ENCODE measurements around the gene WDR64. TPM values are rescaled to one million over a fixed set of nuclear protein-coding genes. Genes with fewer than 3 reads are reported as not detected.

Gene WDR64
- under 1 TPM; 0.21 to 0.31 TPM for total RNA-seq

DNA sequence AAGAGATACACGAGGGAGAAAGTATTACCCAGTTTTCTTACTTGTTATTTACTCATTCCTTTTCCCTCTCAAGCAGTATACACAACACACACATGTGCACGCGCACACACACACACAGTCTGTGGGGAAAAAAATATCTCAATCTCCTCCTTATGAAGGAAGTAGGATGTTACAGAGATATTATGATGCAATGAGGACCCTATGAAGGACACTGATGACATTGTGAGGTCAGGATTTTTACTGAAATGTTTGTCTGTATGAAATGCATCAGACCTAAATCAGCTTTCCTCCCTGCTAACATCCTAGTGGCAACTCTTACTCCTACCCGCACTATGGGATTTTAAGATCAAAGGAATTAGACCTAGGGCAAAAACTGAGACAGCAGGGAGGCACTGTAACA, at the start of gene WDR64:
TSS of gene WDR64 (plus strand) at position 270 of the 400 bp plus-strand sequence. CDS start 204 bp downstream, outside the sequence.
- H3K27ac Mint-ChIP-seq = no peak within 1 kb of the TSS
- H3K4me1 Mint-ChIP-seq (ENCODE audit: low read depth) = no peaks in the 10 kb centered on the region
- H3K4me3 Mint-ChIP-seq = no peak within 1 kb of the TSS
- ChIA-PET POLR2A (no interaction called here), CTCF (no interaction called here)
- H3K36me3 Mint-ChIP-seq (ENCODE audit: low read depth) = no peaks in the 10 kb centered on the region
- ATAC-seq = no peak
- H3K27me3 Mint-ChIP-seq (ENCODE audit: low read depth) = peaks cover 2% of the 10 kb centered on the region
- no peaks in the 10 kb centered on the region for H3K9me3 Mint-ChIP-seq (ENCODE audit: insufficient read depth)
- DNase-seq = no peak

DNA sequence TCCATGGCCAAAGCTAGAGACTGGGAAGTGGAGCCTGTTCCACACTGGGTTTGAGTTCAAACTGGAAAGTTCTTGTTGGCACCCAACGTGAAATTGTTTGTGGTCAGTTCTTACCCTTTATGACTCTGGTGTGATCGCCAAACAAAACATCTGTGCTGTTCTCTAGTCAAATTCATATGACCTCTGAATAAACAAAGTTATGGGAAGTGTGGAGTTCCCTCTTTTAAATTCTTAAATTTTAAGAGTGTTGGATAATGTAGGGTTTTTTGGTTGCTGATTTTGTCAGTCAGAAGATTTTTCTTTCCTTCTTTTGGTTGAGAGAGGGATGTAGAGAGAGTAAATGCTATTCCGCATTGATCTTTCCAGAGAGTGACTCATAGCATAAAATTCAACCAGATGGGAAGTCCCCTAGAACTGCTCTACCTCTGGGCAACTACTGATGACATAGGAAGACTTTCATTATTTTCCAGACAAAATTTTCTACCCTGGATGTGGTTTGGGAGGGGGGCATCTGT, 48.3 kb upstream of the WDR64 start:
- POLR2A ChIA-PET = no interaction called here
- Mint-ChIP-seq H3K27me3 (ENCODE audit: low read depth) (no peaks in the 10 kb centered on the region), H3K4me3 (no peak overlapping the region), H3K9me3 (ENCODE audit: insufficient read depth) (no peaks in the 10 kb centered on the region), H3K36me3 (ENCODE audit: low read depth) (peaks cover 5% of the 10 kb centered on the region), H3K27ac (no peak overlapping the region), H3K4me1 (ENCODE audit: low read depth) (no peaks in the 10 kb centered on the region)
- no peak for ATAC-seq
- CTCF ChIA-PET = no interaction called here
- DNase-seq = no peak

DNA sequence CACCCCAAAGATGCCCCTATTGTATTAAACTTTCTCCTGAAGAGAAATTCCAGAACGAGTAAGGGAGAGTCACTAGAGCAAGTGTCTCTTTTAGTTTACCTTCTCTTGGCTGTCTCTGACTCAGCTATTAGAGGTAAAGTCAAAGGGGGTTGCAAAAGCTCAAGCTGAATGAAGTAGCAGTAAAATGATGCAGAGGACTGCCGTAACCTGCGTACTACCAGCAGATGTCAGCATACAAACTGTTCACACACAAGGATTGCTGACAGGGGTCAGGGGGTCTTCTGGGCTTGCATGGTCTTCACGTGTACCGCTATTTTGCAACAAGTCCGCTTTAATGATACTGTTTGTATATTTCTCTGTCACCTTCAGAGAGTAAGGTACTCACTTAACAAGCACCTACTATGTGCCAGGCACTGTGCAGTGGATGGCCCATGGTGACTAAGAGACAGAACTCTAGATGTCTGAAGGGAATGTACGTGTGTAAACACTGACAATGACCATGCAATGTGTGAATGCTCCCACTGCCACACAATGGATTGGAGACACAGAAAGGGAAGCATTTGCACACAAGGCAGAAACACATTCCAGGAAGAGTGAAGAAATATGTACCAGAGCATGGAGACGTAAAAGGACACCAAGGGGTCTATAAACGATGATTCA, 46.8 kb upstream of the WDR64 start:
- Mint-ChIP-seq H3K36me3 (ENCODE audit: low read depth) (peaks cover 5% of the 10 kb centered on the region), H3K27me3 (ENCODE audit: low read depth) (no peaks in the 10 kb centered on the region), H3K27ac (no peak overlapping the region), H3K4me3 (no peak overlapping the region), H3K4me1 (ENCODE audit: low read depth) (no peaks in the 10 kb centered on the region), H3K9me3 (ENCODE audit: insufficient read depth) (no peaks in the 10 kb centered on the region)
- no peak for DNase-seq
- ChIA-PET CTCF (interaction anchor here (0.7 kb wide), 1 partner anchor 24 kb away, joined by 3 read pairs; no protein-coding TSS in a partner anchor), POLR2A (no interaction called here)
- ATAC-seq = no peak

DNA sequence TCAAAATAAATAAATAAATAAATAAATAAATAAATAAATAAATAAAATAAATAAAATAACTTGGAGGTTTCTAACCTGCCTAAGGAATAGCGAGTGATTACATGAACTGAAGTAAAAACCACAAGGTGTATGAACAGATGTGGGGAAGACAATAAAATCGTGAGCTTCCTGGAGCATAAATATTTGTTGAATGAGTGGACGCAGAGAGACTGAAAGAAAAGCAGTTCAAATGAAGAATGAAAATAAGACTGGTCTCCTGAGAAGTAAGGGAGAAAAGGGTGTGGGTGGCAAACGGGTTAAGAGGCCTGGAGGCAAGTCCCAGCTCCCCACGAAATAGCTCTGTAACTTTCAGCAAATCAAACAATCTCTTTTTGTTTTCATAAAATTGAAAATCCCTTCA, 45.5 kb upstream of the WDR64 start:
- POLR2A ChIA-PET = no interaction called here
- H3K27ac Mint-ChIP-seq = no peak overlapping the region

DNA sequence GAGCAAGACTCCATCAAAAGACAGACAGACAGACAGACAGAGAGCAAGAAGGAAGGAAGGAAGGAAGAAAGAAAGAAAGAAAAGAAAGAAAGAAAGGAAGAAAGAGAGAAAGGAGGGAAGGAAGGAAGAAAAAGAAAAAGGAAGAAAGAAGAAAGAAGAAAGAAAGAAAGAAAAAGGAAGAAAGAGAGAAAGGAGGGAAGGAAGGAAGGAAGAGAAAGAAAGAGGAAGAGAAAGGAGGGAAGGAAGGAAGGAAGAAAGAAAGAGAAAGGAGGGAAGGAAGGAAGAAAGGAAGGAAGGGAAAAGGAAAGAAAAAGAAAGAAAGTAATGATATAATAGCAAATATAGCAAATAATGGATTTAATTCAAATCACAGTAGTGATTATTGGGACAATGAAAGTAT, 44.6 kb upstream of the WDR64 start:
- H3K9me3 Mint-ChIP-seq (ENCODE audit: insufficient read depth) = no peaks in the 10 kb centered on the region
- CTCF ChIA-PET = no interaction called here
- no peak for ATAC-seq
- POLR2A ChIA-PET = interaction anchor here (0.7 kb wide), 1 partner anchor 742 kb away, joined by 3 read pairs; no protein-coding TSS in a partner anchor
- DNase-seq = no peak
- H3K4me3 Mint-ChIP-seq = no peak overlapping the region
- H3K36me3 Mint-ChIP-seq (ENCODE audit: low read depth) = peaks cover 2% of the 10 kb centered on the region
- no peak overlapping the region for H3K27ac Mint-ChIP-seq
- H3K27me3 Mint-ChIP-seq (ENCODE audit: low read depth) = no peaks in the 10 kb centered on the region
- no peaks in the 10 kb centered on the region for H3K4me1 Mint-ChIP-seq (ENCODE audit: low read depth)

More for the DNA sequence above, 45.5 kb upstream of the WDR64 start:
- CTCF ChIA-PET = interaction anchor here (0.7 to 1.2 kb wide), 4 partner anchors 8 to 229 kb away, joined by 3 read pairs; no protein-coding TSS in a partner anchor
- Mint-ChIP-seq H3K4me3 (no peak overlapping the region), H3K27me3 (ENCODE audit: low read depth) (no peaks in the 10 kb centered on the region), H3K36me3 (ENCODE audit: low read depth) (peaks cover 5% of the 10 kb centered on the region), H3K9me3 (ENCODE audit: insufficient read depth) (no peaks in the 10 kb centered on the region), H3K4me1 (ENCODE audit: low read depth) (no peaks in the 10 kb centered on the region)
- ATAC-seq (no peak), DNase-seq (no peak)

DNA sequence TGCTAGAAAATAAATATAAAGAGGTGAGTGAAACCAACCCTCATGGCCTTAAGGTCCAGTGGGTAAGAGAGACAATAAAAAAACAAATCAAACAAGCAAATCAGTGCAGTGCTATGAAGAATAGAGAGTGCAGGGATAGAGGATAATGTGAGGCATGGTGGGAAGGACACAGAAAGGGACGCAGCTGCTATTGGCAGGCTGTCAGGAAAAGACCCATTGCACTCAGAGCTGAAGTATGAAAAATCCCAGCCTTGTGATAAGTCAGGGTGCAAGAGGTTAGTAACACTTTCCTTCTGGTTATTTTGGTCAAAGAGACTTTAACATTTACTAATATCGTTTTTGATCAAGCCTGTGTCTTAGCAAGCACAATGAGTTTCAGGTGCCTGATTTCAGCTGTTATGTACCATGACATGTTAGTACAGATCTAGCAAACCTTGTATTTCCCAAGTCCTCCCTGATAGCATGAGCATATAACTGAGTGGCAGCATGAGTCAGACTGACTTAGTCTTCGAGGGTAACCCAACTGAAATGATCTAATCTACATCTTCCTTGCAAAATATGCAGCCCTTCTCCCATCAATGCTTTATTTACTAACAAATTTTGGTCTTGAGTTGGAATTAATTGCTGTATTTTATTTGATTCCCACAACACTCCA, 43.6 kb upstream of the WDR64 start:
- Mint-ChIP-seq H3K4me3 (no peak overlapping the region), H3K4me1 (ENCODE audit: low read depth) (peaks cover 4% of the 10 kb centered on the region), H3K27ac (no peak overlapping the region), H3K27me3 (ENCODE audit: low read depth) (no peaks in the 10 kb centered on the region), H3K36me3 (ENCODE audit: low read depth) (peaks cover 2% of the 10 kb centered on the region), H3K9me3 (ENCODE audit: insufficient read depth) (no peaks in the 10 kb centered on the region)
- ATAC-seq = no peak
- CTCF ChIA-PET = interaction anchor here (0.8 to 5.0 kb wide), 2 partner anchors 18 to 124 kb away, joined by 3 to 57 read pairs; no protein-coding TSS in a partner anchor
- DNase-seq = no peak
- POLR2A ChIA-PET = no interaction called here

DNA sequence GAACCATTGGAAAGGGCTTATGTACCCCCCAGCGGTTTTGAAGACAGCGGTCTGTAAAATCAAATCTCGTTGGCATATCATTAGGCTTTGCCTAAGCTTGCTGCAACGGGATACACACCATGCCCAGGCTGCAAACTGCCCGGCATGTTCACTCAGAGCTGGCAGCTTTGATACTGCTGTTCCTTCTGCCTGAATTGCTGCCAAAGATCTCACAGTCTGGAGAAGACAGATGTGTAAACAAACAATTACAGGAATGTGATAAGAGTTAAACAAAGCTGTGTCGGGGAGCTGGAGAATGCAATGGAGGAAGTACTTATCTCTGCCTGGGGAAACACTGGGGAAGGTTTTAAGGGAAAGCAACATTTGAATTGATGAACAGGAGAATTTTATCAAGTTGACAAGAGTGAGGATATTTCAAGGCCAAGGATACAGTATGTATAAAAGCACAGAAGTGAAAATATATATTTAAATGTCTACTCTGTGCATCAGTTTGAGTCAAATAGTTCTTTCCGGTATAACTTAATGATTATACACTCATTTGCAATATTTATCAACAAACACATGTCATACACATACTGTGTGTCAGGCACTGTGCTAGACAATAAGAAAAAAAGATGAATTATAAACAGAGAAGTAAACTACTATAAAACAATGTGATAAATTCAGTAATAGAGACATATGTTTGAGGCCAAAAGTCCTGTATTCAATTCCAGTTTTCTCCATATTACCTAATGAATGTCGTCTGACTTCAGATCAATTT, 41.8 kb upstream of the WDR64 start:
- DNase-seq (no peak), ATAC-seq (no peak)
- Mint-ChIP-seq H3K36me3 (ENCODE audit: low read depth) (no peaks in the 10 kb centered on the region), H3K27me3 (ENCODE audit: low read depth) (no peaks in the 10 kb centered on the region), H3K9me3 (ENCODE audit: insufficient read depth) (no peaks in the 10 kb centered on the region), H3K4me3 (no peak overlapping the region), H3K4me1 (ENCODE audit: low read depth) (peaks cover 6% of the 10 kb centered on the region), H3K27ac (no peak overlapping the region)
- ChIA-PET CTCF (interaction anchor here (0.6 to 5.0 kb wide), 32 partner anchors 8 to 388 kb away, joined by 3 to 57 read pairs (median 4); partner anchors contain the start of genes EXO1 and MAP1LC3C), POLR2A (no interaction called here)

DNA sequence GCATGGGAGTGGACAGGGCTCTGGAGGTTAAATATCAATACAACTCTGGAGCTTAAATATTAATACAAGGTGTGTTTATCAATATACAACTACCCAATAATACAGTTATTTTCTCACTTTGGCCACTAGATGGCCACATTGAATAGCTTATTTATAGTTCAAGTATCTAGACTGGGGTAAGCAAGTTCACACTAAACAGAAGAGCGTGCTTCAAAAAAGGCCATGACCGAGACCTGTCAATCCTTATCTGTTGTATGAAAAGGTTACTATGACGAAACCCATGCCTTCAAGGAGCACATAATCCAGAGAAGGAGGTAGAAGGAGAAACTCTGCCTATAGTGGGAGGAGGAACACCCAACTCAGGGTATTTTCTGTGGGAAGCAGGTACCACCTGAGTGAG, 41.0 kb upstream of the WDR64 start:
- CTCF ChIA-PET = interaction anchor here (0.6 to 5.0 kb wide), 39 partner anchors 9 to 387 kb away, joined by 3 to 57 read pairs (median 4); partner anchors contain the start of genes EXO1, KMO and MAP1LC3C
- POLR2A ChIA-PET = no interaction called here
- no peaks in the 10 kb centered on the region for H3K27me3 Mint-ChIP-seq (ENCODE audit: low read depth)
- ATAC-seq (peak; percentile 86), DNase-seq (no peak)
- no peaks in the 10 kb centered on the region for H3K9me3 Mint-ChIP-seq (ENCODE audit: insufficient read depth)
- no peak overlapping the region for H3K27ac Mint-ChIP-seq
- H3K36me3 Mint-ChIP-seq (ENCODE audit: low read depth) = no peaks in the 10 kb centered on the region
- H3K4me3 Mint-ChIP-seq = no peak overlapping the region
- peaks cover 6% of the 10 kb centered on the region for H3K4me1 Mint-ChIP-seq (ENCODE audit: low read depth)

DNA sequence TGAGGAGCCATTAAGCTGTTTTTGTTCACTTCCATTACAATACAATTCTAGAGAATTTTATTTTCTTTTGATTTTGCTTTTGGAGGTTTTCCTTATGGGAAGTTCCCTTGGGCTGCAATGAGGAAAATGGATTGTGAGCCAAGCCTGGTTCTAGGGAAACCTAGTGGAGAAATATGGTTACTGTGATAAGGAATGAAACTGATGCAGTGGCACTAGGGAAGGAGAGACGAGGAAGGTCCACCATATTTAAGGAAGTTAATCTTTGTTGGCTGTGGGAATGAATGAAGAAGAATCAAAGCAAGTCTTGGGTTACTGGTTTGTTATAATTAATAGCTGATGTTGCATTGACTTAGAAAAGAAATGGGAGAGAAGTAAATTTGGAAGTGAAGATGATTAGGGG, 40.3 kb upstream of the WDR64 start:
- no peaks in the 10 kb centered on the region for H3K36me3 Mint-ChIP-seq (ENCODE audit: low read depth)
- H3K4me3 Mint-ChIP-seq = no peak overlapping the region
- H3K9me3 Mint-ChIP-seq (ENCODE audit: insufficient read depth) = no peaks in the 10 kb centered on the region
- CTCF ChIA-PET = interaction anchor here (0.6 to 5.0 kb wide), 27 partner anchors 9 to 387 kb away, joined by 3 to 57 read pairs (median 4); partner anchors contain the start of genes KMO and MAP1LC3C
- DNase-seq (no peak), ATAC-seq (no peak)
- no peak overlapping the region for H3K27ac Mint-ChIP-seq
- no peaks in the 10 kb centered on the region for H3K27me3 Mint-ChIP-seq (ENCODE audit: low read depth)
- peaks cover 6% of the 10 kb centered on the region for H3K4me1 Mint-ChIP-seq (ENCODE audit: low read depth)
- POLR2A ChIA-PET = interaction anchor here (1.1 kb wide), 1 partner anchor 236 kb away, joined by 3 read pairs; no protein-coding TSS in a partner anchor

DNA sequence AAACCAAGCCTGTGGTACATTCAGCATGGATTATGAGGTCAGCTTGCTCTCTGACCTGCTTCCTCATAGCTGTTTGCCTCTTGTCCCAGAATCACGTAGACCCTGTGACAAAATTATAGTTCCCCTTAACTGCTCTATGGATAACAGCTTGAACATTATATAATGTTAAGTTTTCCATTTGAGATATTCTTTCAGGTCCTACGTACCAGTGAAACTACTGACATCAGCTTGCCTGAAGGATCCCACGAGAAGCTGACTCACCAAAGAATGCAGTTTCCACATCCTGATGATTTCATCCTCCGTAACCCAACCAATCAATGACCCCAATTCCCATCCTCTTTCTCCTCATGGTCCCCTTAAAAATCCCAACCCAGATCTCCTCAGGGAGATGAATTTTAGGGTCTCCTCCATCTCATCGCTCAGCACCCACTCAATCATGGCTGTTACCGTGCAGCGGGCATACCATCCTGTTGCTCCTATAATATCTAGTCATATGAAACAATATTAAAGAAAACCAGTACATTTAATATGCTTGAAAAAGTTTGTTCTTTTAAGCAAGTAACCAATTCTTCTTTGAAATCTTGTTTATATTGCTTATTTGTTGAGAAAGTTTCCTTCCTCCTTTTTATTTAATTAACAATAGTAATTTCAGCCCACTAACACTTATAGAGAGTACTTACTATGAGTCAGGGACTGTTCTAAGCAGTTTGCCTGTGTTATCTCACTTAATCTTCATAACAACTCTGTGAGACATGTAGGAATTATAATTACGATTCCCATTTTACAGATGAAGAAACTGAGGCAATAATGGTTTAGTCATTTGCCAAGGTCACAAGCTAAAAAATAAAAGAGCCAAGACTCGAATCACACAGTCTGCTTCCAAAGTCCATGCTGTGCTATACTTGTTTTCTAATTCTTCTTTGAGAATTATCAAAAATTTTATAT, 39.3 kb upstream of the WDR64 start:
- ATAC-seq (no peak), DNase-seq (no peak)
- ChIA-PET CTCF (interaction anchor here (0.9 to 5.0 kb wide), 12 partner anchors 9 to 385 kb away, joined by 3 to 57 read pairs (median 4); partner anchors contain the start of gene KMO), POLR2A (interaction anchor here (1.1 kb wide), 1 partner anchor 235 kb away, joined by 3 read pairs; no protein-coding TSS in a partner anchor)
- Mint-ChIP-seq H3K27ac (no peak overlapping the region), H3K9me3 (ENCODE audit: insufficient read depth) (no peaks in the 10 kb centered on the region), H3K4me1 (ENCODE audit: low read depth) (peaks cover 6% of the 10 kb centered on the region), H3K27me3 (ENCODE audit: low read depth) (no peaks in the 10 kb centered on the region), H3K36me3 (ENCODE audit: low read depth) (no peaks in the 10 kb centered on the region), H3K4me3 (no peak overlapping the region)

Data from activated CD8-positive, alpha-beta T cell treated with anti-CD3 and anti-CD28 coated beads, Interleukin-2, amount 10 ng/mL, durations not matched to agents 7 days and 5 days (primary cell).